Type B pancreatic cell (in vitro differentiated cells): ENCODE results near the gene SIDT1. TPM values are rescaled to one million over a fixed set of nuclear protein-coding genes. Genes with fewer than 3 reads are reported as not detected.

Source experiments
- DNase-seq: peaks from one replicate; pipeline ENCODE4 v3.0.0; 2021; ENCODE audit warnings: mixed read lengths; ENCODE audit not compliant: unreplicated experiment; ENCODE audit errors: extremely low spot score
- H3K27ac Mint-ChIP-seq: 2 replicates; pipeline ENCODE4 v1.8.0; 2021; ENCODE audit warnings: mild to moderate bottlenecking, mixed read lengths
- H3K27me3 Mint-ChIP-seq: 2 replicates; pipeline ENCODE4 v1.8.0; 2021; ENCODE audit warnings: mixed read lengths
- H3K36me3 Mint-ChIP-seq: 2 replicates; pipeline ENCODE4 v1.8.0; 2021; ENCODE audit warnings: mixed read lengths
- H3K4me1 Mint-ChIP-seq: one replicate; pipeline ENCODE4 v1.8.0; 2021; ENCODE audit warnings: mixed read lengths; ENCODE audit not compliant: unreplicated experiment
- H3K4me3 Mint-ChIP-seq: 2 replicates; pipeline ENCODE4 v1.8.0; 2021; ENCODE audit warnings: mild to moderate bottlenecking, mixed read lengths
- H3K9me3 Mint-ChIP-seq: 2 replicates; pipeline ENCODE4 v1.8.0; 2021; ENCODE audit warnings: mixed read lengths
- total RNA-seq: library from RNA; stranded (reverse); gene quantifications from 2 replicates; pipeline ENCODE4 v1.2.1, GENCODE V29; 2021; ENCODE audit warnings: low replicate concordance
- TF ChIP-seq, protein P1 (sequence below): fragments of 200-600 bp; sonication (generic); conservative IDR thresholded peaks from 2 replicates; pipeline ENCODE4 v1.5.0; 2021; ENCODE audit warnings: antibody characterized with exemption, mild to moderate bottlenecking

SIDT1 gene
- total RNA-seq, 1 donor from 2014 or later = 0.97 TPM

DNA sequence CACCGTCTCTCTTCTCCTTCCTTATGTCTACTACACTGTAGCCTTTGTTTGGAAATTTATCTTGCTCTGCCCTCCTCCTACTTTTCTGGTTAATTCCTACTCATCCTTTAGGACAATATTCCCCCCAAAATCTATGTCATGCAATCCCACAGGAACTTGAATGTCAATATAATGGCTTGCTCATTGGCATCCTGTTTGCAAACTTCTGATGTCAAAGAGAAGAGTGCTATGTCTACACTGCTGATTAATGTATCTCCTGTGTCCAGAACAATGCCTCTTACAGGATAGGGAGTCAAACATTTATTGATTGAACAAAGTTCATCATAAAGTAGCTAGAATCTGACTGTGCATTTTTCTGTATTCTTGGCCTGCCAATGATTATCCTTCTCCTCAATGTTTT lies 22.8 kb downstream of the SIDT1 start:
- TF ChIP-seq, protein P1, sequence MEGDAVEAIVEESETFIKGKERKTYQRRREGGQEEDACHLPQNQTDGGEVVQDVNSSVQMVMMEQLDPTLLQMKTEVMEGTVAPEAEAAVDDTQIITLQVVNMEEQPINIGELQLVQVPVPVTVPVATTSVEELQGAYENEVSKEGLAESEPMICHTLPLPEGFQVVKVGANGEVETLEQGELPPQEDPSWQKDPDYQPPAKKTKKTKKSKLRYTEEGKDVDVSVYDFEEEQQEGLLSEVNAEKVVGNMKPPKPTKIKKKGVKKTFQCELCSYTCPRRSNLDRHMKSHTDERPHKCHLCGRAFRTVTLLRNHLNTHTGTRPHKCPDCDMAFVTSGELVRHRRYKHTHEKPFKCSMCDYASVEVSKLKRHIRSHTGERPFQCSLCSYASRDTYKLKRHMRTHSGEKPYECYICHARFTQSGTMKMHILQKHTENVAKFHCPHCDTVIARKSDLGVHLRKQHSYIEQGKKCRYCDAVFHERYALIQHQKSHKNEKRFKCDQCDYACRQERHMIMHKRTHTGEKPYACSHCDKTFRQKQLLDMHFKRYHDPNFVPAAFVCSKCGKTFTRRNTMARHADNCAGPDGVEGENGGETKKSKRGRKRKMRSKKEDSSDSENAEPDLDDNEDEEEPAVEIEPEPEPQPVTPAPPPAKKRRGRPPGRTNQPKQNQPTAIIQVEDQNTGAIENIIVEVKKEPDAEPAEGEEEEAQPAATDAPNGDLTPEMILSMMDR = no peak
- Mint-ChIP-seq H3K27ac (no peak overlapping the region), H3K4me3 (no peak overlapping the region), H3K4me1 (no peaks in the 10 kb centered on the region), H3K9me3 (no peaks in the 10 kb centered on the region), H3K36me3 (no peaks in the 10 kb centered on the region), H3K27me3 (peaks cover 3% of the 10 kb centered on the region)
- no peak for DNase-seq

DNA sequence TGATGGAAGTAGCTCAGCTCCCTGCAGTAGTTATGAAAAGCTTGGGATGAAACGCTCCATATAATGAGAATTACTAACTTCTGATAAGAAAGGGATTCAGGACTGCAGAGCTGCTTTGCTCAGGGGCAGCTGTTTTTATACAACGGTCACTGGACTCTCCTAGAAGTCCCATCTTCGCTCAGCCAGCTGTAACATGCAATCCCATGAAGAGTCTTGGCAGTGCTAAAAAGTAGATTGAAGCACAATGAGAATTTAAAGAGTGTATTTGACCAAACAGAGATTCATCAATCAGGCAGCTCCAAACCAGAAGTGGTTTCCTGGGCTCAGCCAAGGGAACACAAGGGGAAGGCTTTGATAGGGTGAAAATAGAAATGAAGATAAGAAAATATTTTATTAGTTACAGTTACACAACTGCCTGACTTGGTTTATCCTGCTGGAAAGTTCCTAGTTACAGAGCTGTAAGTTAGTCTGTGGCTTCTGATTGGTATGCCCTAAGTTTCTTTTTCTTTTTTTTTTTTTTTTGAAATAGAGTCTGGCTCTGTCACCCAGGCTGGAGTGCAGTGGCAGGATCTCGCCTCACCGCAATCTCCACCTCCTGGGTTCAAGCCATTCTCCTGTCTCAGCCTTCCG lies 24.1 kb downstream of the SIDT1 start:
- TF ChIP-seq, protein P1 = no peak
- Mint-ChIP-seq H3K36me3 (no peaks in the 10 kb centered on the region), H3K4me1 (no peaks in the 10 kb centered on the region), H3K27ac (no peak overlapping the region), H3K9me3 (no peaks in the 10 kb centered on the region), H3K27me3 (no peaks in the 10 kb centered on the region), H3K4me3 (no peak overlapping the region)
- DNase-seq = no peak

DNA sequence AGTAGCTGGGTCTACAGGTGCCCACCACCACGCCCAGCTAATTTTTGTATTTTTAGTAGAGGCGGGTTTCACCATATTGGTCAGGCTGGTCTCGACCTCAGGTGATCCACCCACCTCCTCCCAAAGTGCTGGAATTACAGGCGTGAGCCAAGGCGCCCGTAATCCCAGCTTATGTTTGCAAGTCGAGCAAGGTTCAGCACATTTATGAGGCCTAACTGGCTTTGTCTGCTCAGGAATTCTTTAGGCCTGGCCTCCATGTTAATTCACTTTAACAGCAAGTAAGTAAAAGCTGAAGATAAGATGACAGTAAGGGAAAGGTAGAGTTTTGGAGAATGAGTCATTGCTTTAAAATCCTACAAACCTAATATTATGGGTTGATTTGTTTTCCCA lies 24.6 kb downstream of the SIDT1 start:
- no peaks in the 10 kb centered on the region for H3K9me3 Mint-ChIP-seq
- no peak overlapping the region for H3K4me3 Mint-ChIP-seq
- no peaks in the 10 kb centered on the region for H3K36me3 Mint-ChIP-seq
- H3K27me3 Mint-ChIP-seq = no peaks in the 10 kb centered on the region
- TF ChIP-seq, protein P1 = no peak
- H3K27ac Mint-ChIP-seq = no peak overlapping the region
- no peaks in the 10 kb centered on the region for H3K4me1 Mint-ChIP-seq
- no peak for DNase-seq

DNA sequence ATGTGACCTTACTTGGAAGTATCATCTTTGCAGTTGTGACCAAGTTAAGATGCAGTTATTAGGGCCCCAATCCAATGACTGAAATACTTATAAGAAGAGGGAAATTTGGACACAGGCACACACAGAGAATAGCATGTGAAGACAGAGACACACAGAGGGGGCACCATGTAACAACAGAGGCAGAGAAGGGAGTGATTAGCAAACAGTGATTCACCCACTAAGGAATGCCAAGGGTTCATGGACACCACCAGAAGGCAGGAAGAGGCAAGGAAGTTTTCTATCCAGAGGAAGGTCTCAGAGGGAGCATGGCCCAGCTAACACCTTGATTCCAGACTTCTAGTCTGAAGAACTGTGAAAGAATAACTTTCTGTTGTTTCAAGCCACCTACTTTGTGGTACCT lies 25.0 kb downstream of the SIDT1 start:
- Mint-ChIP-seq H3K36me3 (no peaks in the 10 kb centered on the region), H3K4me1 (no peaks in the 10 kb centered on the region), H3K27me3 (no peaks in the 10 kb centered on the region), H3K27ac (no peak overlapping the region), H3K9me3 (no peaks in the 10 kb centered on the region), H3K4me3 (no peak overlapping the region)
- TF ChIP-seq, protein P1 = no peak
- DNase-seq = no peak

DNA sequence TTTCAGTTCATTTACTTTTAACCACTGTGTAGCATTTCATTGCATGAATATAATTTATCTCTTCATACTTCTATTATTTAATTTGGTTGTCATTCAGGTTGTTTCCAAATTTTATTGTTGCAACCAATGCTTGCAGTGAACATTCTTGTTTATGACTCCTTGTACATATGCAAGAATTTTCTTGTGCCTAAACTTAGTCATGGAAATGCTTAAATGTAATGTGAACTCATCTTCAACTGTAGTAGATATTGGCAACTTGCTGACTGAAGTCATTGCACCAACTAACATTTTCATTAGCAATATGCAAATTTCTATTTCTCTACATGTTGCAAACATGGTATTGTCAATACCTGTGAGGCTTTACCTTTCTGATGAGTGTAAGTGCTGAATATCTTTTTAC lies 26.7 kb downstream of the SIDT1 start:
- peaks cover 3% of the 10 kb centered on the region for H3K27me3 Mint-ChIP-seq
- no peak for DNase-seq
- TF ChIP-seq, protein P1 = no peak
- H3K4me1 Mint-ChIP-seq = no peaks in the 10 kb centered on the region
- H3K36me3 Mint-ChIP-seq = peaks cover 3% of the 10 kb centered on the region
- H3K27ac Mint-ChIP-seq = no peak overlapping the region
- no peaks in the 10 kb centered on the region for H3K9me3 Mint-ChIP-seq
- no peak overlapping the region for H3K4me3 Mint-ChIP-seq

DNA sequence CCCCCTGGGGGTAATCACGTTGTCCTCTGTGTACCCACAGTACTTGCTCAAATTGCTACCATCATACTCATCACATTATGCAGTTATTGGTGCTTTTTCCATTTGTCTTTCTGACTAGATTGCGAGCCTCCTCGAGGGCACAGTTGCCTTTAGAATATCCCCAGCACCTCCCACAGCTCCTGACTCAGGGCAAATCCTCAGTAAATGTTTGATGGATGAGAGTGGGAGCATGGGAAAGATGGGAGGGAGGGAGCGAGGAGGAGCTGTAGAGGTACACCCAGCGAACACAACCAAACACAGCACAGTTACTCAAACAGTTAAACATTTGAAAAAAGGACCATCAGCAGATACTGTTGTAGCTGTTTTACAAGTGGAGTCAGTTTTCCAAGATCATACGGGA lies 27.9 kb downstream of the SIDT1 start:
- H3K4me3 Mint-ChIP-seq = no peak overlapping the region
- no peak for DNase-seq
- peaks cover 3% of the 10 kb centered on the region for H3K36me3 Mint-ChIP-seq
- H3K27ac Mint-ChIP-seq = no peak overlapping the region
- peaks cover 10% of the 10 kb centered on the region for H3K27me3 Mint-ChIP-seq
- no peaks in the 10 kb centered on the region for H3K9me3 Mint-ChIP-seq
- H3K4me1 Mint-ChIP-seq = no peaks in the 10 kb centered on the region
- TF ChIP-seq, protein P1 = no peak
